Measurements from ENCODE around the gene PRXL2B.

DNA sequence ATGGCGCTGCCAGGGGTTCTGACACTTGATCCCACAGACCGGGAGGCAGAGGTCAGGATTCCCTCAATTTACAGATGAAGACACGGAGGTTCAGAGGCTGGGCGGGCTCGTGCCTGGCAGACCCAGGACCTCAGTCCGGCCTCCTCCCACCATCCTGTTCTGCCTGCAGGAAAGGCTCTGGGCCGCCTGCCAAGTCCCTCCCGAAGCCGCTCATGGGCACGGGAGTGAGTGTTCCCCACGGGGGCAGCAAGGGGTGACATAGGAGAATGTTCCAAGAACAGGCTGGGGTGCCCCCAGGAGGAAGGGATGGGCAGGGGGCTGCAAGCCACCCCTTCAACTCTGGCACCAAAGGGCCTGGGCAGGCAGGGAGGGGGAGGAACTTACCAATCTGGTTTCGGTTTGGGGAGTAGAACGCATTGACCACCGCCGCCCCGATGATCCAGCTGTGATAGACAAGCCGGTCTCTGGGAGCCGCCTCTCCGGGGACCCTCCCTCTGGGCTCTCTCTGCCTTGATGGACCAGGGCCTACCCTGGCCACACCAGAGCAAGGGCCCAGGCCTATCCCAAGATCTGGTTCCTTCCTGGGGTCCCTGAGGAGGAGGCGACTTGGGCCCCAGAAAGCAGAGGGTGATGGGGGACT lies 7.5 kb downstream of the PRXL2B start:
- TF ChIP-seq POLR2A (IDR thresholded peaks at IDR 0.05) (no peak), POLR2AphosphoS5 (IDR thresholded peaks at IDR 0.05) (no peak), EP300 (IDR thresholded peaks at IDR 0.05; ENCODE audit: low read depth) (no peak)
- TF ChIP-seq, protein P1, sequence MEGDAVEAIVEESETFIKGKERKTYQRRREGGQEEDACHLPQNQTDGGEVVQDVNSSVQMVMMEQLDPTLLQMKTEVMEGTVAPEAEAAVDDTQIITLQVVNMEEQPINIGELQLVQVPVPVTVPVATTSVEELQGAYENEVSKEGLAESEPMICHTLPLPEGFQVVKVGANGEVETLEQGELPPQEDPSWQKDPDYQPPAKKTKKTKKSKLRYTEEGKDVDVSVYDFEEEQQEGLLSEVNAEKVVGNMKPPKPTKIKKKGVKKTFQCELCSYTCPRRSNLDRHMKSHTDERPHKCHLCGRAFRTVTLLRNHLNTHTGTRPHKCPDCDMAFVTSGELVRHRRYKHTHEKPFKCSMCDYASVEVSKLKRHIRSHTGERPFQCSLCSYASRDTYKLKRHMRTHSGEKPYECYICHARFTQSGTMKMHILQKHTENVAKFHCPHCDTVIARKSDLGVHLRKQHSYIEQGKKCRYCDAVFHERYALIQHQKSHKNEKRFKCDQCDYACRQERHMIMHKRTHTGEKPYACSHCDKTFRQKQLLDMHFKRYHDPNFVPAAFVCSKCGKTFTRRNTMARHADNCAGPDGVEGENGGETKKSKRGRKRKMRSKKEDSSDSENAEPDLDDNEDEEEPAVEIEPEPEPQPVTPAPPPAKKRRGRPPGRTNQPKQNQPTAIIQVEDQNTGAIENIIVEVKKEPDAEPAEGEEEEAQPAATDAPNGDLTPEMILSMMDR (IDR thresholded peaks at IDR 0.05), result no peak

All from transverse colon (tissue), 4 donors.